H1 (cell line): ENCODE results near the gene SUSD1. TPM values are rescaled to one million over a fixed set of nuclear protein-coding genes. Genes with fewer than 3 reads are reported as not detected.

Source experiments
- BRCA1 ChIP-seq: IDR thresholded peaks from 2 replicates; pipeline ENCODE4 v1.6.1; 2012; ENCODE audit warnings: low read depth, low read length, improper control_type of control experiment
- EGR1 ChIP-seq: IDR thresholded peaks from 2 replicates; pipeline ENCODE4 v1.6.1; 2011; ENCODE audit warnings: low read depth, low read length, borderline replicate concordance
- GTF2F1 ChIP-seq: IDR thresholded peaks from 2 replicates; pipeline ENCODE4 v1.6.1; 2012; ENCODE audit warnings: low read depth, low read length, improper control_type of control experiment, borderline replicate concordance
- HDAC6 ChIP-seq: IDR thresholded peaks from one replicate; pipeline ENCODE4 v1.7.1; 2012; ENCODE audit warnings: low read depth, mild to moderate bottlenecking, inconsistent platforms, low read length, moderate library complexity
- RFX5 ChIP-seq: IDR thresholded peaks from 2 replicates; pipeline ENCODE4 v1.6.1; 2011; ENCODE audit warnings: low read depth, low read length, improper control_type of control experiment, borderline replicate concordance
- RXRA ChIP-seq: IDR thresholded peaks from 2 replicates; pipeline ENCODE4 v1.6.1; 2011; ENCODE audit warnings: low read depth, mild to moderate bottlenecking, low read length, moderate library complexity; ENCODE audit not compliant: insufficient read depth
- SAP30 ChIP-seq: fragments of 300-600 bp; sonication (generic); IDR thresholded peaks from 2 replicates; pipeline ENCODE4 v1.7.1; 2012; ENCODE audit warnings: low read length, moderate library complexity, mild to moderate bottlenecking, inconsistent platforms; ENCODE audit not compliant: insufficient read depth, insufficient replicate concordance
- ZNF274 ChIP-seq: IDR thresholded peaks from 2 replicates; pipeline ENCODE4 v1.7.0; 2012; ENCODE audit warnings: low read length, borderline replicate concordance; ENCODE audit errors: extremely low read depth
- polyA plus RNA-seq, 7 experiments: library from polyadenylated mRNA; depleted of rRNA in 3 of 7; stranded (reverse) in 5 of 7; unstranded in 2 of 7; fragments of >200 nt in 5 of 7; fragments of 200-250 nt in 2 of 7; gene quantifications; 1 replicate in 5 of 7; 2 replicates in 1 of 7; 4 replicates in 1 of 7; pipeline versions ENCODE4 v1.2.1 to v1.2.3, GENCODE V29; 2011 to 2013; ENCODE audit warnings: missing spikeins in 2 of 7, mixed read lengths in 2 of 7
- total RNA-seq: library from RNA; stranded (reverse); fragmentation: NEBNext Ultra II Directional; extraction: Animal tissue kit (Norgen Biotek cat#: 25700); gene quantifications from 2 replicates; pipeline ENCODE4 v1.2.1, GENCODE V29; 2021

Gene SUSD1
- total and polyA plus RNA-seq, 2 of the 8 experiments (the other 6 are each of a cell fraction or from before 2014, with no cell fraction given) = 2.8 to 7.2 TPM

GRCh38 chr9:112224401-112225289 is 49.5 kb upstream of the SUSD1 start (continued):
- TF ChIP-seq RFX5 (no peak), RXRA (no peak), HDAC6 (no peak), SAP30 (no peak), BRCA1 (no peak), ZNF274 (no peak), EGR1 (no peak), GTF2F1 (no peak)
